HG03159 (cell line): ENCODE results near the gene CC2D2B.
"Not testable (repeated sequence)": the region's sequence is repeated elsewhere in the genome, so short reads cannot be mapped to it uniquely, and the experiment has no call there.

ENCODE experiments used
- ATAC-seq: cut with Tn5 transposase; IDR thresholded peaks from one replicate; pipeline ENCODE4 v1.9.1; 2021; ENCODE audit warnings: mild to moderate bottlenecking, moderate library complexity; ENCODE audit not compliant: unreplicated experiment

CC2D2B gene

DNA sequence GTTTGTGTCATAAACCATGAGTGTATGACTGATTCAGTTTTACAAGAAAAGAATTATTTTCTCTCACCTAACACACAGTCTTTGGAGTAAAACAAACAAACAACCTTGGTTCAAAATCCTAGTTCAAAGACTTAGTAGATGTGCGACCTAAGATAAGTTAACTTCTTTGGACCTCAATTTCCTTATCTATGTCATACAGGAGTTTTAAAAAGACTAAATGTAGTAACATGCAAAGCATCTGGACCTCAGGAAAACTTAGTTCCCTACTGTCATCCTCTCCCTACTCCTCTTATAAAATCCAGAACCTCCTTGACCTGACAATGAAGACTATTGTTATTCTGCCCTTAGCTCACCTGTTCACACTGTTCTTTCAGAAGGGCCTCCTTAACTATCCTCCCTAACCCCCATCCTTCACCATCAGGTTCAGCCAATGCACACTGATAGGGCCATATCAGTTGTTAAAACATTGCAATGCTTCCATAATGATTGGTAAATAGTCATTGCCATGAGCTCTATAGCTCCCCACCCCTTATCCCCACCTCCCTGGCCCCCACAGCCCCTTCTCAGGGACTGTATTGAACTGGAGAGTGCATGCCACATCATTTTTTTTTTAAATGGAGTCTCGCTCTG is 106.8 kb downstream of the CC2D2B start:
- no peak for ATAC-seq

DNA sequence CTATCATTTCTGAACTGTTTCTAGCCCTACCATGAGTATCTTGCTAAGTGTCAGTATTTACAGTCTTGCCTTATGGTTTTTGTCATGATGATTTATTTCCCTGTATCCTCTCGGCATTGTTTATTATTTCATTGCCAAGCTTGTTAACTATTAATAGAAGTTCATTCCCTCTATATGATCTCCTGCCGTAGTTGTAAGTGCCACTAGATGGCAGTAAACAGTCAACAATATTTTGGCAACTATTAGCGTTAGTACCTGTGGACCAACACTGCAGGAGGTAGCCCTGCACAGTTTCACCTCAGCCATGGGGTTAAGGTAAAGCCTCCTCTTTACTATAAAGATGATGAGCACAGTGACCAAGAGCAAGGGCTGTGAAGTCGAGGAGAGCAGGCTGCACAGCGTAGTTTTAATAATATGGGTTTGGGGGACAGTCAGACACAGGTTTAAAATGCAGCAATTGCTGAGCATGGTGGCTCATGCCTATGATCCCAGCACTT is 109.5 kb downstream of the CC2D2B start:
- peak; percentile 88 for ATAC-seq

DNA sequence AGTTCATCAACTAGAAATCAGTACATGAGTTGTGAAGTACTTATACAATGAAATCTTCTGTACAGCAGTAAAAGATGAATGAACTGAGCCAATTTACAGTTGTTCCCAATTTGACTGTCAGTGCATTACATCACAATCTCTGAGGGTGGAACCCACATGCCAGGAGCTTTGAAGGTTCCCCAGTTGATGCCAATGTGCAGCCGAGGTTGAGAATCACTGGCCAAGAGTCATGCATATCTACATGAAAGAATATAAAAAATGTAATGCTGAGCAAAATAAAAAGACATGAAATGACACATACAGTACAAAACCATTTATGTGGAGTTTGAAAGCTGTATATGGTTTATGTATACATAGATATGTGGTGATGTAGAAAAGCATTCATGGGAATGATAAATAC is 113.6 kb downstream of the CC2D2B start:
- ATAC-seq = no peak

DNA sequence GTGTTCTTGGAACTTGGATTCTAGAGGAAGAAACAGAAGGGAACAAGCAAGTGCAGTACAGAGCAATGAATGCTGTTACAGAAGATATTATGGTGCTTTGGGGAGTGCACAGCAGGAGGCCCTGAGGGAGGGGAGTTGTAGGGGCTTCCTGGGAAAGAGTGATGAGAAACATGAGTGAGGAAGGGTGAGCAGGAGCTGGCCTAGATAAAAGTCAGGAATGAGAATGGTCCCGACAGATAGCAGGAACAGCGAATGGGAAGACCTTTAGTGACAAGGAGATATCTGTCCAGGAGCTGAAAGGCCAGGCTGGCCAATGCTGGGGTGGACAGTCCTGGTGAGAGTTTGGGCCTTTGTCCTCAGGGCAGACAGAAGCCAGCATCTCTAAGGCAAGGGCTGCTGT is 115.0 kb downstream of the CC2D2B start:
- ATAC-seq = no peak

DNA sequence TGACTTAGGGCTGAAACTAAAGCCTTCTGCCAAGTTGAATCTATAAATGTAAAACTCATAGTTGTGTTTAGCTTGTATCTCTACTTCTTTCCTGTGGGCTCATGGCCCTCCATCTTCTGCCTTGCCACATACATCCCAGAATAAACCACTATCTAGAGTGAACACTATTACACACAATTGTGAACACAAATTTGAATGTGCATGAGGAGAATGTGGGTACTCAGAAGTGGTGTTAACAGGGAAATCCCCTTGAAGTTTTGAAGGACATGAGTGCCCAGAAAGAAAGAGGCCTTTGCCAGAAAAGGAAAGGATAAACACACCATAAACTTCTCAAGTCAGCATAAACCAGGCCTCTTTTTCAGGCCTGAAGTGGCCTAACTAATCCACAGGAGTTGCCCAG is 115.4 kb downstream of the CC2D2B start:
- ATAC-seq = no peak

DNA sequence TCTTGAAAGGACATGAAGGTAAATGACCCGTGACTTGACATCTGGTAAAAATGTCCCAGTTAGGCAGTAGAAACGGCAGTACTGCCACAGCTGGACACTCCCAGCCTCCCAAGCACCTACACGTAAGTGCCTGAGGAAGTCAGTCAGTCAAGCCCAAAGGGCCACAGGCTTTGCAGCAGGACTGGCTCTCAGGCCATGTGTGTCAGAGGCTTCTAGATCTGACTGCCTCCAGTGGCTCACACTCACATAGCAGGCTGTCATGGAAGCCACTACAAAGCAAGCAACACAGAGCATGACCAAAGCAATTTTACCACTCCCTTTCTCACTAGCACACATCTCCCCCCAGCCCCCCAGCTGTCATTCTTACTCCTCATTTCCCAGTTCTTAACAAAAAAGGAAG is 117.8 kb downstream of the CC2D2B start:
- ATAC-seq = peak; percentile 79

DNA sequence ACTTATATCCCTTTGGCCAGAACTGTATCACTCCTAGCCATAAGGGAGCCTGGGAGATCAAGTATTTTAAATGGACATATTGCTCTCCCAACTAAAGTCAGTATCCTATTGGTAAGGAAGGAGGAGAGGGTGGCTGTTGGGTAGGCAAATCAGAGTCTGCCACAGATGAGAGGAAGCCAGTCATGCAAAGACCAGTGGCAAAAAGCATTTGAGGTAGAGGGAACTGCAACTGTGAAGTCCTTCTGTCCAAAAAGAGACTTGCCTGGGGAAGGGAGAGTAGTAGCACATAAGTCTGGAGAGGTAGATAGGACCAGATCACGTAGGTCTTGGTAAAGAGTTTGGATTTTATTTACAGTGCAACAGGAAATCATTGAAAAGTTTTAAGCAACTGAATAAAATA is 126.8 kb downstream of the CC2D2B start:
- ATAC-seq = no peak

DNA sequence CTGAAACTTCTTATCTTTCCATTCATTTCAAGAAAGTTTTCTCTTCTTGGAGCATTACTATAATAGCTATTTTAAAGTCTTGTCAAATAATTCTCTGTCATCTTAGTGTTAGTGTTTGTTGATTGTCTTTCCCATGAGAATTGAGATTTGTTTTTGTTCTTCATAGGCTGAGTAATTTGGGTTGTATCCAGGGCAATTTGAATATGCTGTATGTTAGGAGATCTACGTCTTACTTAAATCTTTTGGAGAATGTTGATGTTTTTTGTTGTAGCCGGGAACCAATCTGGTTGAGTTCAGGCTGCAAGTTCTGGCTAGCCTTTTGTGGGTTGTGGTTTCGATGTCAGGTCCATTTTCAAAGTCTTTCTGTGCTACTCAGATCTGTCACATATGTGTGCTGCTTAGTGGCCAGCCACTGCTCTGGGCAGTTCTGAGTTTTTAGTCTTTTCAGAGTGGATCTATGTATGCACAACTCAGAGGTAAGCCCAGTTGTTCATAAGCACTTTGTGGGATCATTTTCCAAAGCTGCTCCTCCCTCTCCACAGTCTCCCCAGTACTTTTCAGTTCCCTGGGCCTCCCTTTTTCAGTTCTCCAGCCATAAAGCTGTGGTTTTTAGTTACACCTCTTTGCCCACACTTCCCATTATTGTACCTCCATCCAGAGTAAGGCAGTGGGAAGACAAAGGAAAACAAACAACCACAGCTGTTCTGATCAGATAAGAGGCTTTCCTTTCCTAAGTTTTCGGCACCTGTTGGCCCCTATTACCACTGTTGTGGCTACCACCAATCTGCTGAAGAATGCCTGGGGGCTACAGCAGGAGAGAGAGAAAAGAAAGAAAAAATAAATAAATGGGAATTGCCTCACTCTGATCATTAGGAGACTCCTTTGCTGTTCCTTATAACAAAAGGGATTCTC is 131.0 kb downstream of the CC2D2B start:
- ATAC-seq = no peak

DNA sequence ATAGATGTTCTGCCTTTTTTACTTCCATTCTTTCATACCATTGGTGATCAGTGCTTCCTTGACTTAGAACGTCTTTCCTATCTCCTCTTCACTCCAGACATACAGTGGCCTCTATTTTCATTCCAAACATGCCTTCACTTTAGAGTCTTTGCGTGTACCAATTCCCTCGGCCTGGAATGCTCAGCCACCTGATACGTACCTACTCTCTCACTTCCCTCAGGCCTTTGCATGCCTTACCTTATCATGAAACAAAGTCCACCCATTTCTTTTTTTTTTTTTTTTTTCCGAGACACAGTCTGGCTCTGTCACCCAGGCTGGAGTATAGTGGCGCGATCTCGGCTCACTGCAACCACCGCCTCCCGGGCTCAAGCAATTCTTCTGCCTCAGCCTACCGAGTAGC is 133.4 kb downstream of the CC2D2B start:
- no peak for ATAC-seq

DNA sequence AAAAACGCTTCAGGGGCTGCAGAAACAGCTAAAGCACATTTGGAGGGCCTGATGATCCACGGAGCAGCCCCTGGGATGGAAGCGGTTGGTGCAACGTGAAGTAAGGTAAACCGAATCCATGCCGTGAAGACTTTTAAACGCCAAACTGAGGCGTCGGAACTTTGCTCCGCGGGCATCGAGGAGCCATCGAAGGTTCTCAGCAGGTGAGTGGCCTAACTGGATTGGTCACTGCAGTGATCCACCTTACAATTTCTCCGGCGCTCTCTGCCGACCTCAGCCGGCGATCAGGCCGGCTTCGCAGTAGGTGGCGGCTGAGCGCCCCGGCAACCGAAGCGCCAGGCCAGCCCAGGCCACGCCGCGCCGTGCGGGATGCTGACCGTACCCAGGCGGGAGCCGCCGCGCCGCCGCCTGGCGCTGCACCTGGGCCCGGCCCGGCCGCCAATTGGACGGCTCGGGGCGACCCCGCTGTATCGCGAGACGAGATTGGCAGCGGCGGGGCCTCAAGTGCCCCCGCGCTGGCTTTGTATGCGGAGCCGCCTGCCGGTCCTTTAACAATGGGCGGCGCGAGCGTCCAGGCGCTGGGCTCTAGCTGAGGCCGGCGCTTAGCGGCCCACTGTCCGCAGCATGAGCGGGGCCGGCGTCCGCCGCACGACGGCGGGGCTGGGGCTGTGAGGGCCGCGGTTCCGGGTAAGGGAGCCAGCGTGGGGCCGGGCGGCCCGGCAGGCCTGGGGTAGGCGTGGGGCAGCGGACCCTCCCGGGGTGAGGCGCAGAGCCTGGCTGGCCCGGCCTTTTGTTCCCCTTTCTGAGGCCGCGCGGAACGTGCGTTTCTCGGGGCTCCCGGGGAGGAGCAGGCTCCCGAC is 135.5 kb downstream of the CC2D2B start, which contains the start of gene CCNJ:
Gene CCNJ, plus strand, starts transcription at position 551 of the 860 bp plus-strand sequence. CDS start 811 bp downstream, outside the sequence.
- peak; percentile 84 for ATAC-seq

DNA sequence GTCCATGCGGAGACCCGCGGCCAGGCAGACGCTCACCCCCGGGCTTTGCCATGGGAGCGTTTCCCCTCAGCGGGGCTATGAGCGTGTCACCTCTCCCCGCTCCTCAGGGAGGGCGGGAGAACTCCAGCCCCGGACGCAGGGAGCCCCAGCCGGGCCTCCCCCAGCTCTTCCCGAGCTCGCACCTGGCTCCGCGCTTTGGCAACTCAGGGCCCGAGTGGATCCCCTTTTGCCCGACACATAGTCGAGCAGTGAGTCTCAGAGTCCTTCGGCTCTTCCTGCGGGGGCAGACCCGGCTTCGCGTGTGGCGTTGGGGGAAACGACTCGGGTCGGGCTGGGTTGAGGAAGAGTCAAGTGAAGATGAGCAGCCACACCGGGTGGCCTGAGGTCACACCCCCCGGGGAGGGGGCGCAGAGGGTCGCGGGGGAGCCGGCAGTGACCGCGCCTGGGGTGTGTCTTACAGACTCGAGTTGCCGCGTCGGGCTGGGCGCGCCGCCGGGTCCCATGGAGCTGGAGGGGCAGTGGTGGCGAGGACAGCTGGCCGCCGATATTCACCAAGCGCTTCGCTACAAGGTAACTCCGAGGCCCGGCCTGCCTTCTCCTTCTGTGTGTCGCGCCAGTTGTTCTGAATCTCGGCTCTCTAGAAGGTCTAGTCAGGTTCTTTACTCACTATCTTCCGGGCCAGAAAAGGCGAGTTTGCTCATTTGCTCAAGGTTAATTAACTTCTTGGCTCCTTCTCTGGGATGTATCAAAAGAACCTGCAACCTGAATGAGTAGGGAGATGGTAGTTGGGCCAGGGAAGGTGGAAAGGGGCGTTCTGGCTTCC is 136.3 kb downstream of the CC2D2B start:
- ATAC-seq = peak; percentile 41

DNA sequence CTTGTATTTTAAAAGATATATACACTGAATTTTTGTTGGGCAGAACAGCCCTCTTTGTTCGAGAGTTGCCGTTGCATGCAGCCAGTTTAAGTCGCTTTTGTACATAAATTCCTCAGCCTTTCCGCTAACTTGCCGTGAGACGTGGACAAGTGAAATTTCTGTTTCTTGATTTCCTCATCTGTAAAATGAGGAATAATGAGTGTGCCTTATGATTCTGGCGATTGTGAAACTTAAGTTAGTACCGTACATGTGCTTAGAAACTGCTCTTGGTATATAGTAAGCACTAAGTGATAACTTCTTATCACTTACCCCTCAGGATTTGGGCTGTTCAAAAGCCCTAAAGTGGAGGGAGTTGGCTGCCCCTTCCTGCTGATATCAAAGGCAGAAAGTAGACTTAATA is 137.0 kb downstream of the CC2D2B start:
- ATAC-seq = no peak

DNA sequence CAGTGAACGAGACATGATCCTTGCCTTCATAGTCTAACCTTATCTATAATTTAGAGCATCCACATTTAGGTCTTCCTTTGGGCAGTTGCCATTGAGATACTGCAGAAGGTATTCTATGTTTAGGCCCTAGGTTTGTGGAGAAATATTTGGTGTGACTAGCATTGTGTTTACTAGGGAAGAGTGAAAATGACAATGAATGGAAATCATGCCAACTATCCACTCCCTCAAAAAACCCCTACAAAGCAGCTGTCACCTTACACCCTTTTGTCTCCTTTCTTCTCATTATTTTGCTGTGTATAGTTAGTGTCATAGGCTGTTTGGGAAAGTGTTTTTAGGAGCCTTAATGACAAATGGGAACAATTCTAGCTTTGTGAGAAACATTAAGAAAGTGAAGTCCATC is 138.8 kb downstream of the CC2D2B start:
- no peak for ATAC-seq

DNA sequence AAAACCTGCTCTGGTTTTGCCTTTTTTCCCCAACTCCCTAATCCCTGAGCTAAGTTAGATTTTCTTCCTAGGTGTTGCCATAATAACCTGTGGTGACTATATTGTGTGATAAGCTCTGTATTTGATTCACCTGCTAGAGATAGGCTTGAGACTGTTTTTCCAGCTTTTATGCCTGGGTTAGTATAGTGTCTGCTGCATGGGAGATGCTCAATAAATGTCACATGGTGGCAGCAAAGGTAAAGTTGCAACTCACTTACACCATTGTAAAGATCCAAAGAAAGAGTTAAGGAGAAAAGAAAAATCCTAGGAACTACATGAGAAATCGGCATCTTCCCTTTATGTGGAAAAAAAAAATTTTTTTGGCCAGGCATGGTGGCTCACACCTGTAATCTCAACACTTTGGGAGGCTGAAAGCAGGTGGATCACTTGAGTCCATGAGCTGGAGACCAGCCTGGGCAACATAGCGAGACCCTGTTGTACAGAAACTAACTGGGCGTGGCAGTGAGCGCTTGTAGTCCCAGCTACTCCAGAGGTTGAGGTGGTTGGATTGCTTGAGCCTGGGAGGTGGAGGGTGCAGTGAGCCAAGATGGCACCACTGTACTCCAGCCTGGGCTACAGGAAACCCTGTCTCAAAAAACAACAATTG is 139.4 kb downstream of the CC2D2B start:
- no peak for ATAC-seq

DNA sequence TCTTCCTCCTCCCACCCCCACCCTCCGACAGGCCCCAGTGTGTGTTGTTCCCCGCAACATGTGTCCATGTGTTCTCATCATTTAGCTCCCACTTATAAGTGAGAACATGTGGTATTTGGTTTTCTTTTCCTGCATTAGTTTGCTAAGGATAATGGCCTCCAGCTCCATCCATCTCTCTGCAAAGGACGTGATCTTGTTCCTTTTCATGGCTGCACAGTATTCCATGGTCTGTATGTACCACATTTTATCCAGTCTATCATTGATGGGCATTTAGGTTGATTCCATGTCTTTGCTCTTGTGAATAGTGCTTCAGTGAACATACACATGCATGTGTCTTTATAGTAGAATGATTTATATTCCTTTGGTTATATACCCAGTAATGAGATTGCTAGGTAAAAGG is 140.2 kb downstream of the CC2D2B start:
- ATAC-seq = not testable (repeated sequence)

DNA sequence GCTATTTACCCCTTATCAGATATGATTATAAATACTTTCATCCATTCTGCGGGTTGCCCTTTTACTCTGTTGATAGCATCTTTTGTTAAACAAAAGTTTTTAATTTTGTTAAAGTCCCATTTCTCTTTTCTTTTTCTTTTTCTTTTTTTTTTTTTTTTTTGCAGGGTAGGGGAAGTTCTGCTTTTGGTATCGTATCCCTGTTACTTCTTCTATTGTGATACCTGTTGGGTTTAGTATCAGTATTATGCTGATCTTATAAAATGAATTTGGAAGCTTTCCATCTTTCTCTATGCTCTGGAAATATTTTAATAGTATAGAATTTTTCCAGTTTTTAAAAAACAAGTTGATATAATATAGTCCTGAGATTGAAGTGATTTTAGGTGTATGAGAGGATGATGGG is 141.6 kb downstream of the CC2D2B start:
- ATAC-seq = no peak

DNA sequence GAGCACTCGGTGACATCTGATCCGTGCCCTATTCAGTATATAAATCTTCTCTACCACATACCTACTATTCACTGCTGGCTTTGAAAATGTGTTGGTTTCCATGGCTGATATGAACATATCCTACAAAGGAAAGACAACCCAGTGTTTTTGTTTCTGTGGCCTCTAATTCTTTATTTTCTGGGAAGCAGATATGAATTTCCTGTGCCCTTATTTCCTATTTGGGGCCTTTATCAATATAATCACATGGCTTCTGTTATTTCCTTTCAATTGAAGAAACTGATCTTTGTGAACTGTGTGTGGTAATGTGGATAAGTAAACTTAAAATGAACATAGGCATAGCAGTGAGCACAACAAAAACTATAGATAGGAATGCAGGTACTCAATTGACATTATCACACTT is 146.2 kb downstream of the CC2D2B start:
- no peak for ATAC-seq

DNA sequence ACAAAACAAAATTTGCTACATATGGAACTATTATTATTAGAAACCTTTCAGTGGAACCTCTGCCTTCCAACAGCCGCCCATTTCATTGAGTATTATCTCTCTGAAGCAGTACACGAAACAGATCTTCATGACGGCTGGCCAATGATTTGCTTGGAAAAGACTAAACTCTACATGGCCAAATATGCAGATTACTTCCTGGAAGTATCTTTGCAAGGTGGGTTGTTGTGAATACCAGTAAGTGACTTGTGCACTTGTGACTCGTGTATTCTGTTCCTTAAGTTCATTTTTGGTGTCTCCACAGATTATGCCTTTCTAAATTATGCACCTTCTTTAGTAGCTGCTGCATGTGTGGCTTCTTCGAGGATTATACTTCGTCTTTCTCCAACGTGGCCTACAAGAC is 149.0 kb downstream of the CC2D2B start:
- ATAC-seq = no peak

DNA sequence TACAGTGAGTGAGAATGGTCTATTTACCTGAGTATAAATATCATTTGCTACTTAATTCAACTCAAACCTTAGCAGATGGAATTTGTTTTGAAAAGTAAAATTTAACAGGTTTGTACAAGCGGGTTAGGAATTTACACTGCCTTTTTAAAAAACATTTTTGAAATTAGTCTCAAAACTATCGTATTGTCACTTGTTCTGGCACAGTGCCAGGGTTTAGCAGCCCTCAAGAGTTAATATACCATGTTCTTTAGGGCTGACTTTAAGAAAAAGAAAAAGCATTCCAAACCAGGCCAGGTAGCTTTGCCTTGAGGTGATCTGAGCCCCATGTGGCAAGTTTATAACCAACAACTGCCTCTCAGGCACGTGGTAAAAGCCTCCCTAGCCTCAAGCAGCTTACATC is 153.5 kb downstream of the CC2D2B start:
- ATAC-seq = no peak

DNA sequence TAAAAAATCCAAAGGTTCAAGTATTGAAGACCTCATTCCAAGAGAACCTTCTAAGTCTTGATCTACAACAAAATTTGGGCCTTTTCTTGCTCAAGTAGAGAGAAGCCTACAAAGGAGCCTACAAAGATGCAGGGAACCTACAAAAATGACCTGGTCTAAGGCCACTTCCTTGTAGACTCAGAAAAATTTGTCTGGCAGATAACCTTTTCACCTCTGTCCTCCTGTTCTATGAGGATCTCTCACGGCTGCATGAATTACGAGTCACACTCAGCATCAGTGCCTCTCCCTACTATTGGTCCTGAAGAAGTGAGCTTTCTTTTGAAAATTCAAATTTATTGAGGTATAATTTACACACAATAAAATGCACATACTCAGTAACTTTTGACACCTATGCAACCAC is 164.9 kb downstream of the CC2D2B start:
- no peak for ATAC-seq
